Progenitor cell of endocrine pancreas (in vitro differentiated cells): ENCODE results near the gene ACP7. TPM values are rescaled to one million over a fixed set of nuclear protein-coding genes. Genes with fewer than 3 reads are reported as not detected.

Source experiments
- DNase-seq: peaks from one replicate; pipeline ENCODE4 v3.0.0; 2021; ENCODE audit warnings: low spot score; ENCODE audit not compliant: unreplicated experiment
- H3K27ac Mint-ChIP-seq: 2 replicates; pipeline ENCODE4 v1.8.0; 2021; ENCODE audit warnings: mild to moderate bottlenecking, moderate library complexity, mixed read lengths
- H3K27me3 Mint-ChIP-seq: 2 replicates; pipeline ENCODE4 v1.8.0; 2021; ENCODE audit warnings: mixed read lengths
- H3K36me3 Mint-ChIP-seq: 2 replicates; pipeline ENCODE4 v1.8.0; 2022; ENCODE audit warnings: mixed read lengths; ENCODE audit not compliant: insufficient read depth
- H3K4me1 Mint-ChIP-seq: 2 replicates; pipeline ENCODE4 v1.8.0; 2021; ENCODE audit warnings: low read depth, mixed read lengths
- H3K4me3 Mint-ChIP-seq: 2 replicates; pipeline ENCODE4 v1.8.0; 2021; ENCODE audit warnings: low read depth, mild to moderate bottlenecking, moderate library complexity, mixed read lengths
- H3K9me3 Mint-ChIP-seq: 2 replicates; pipeline ENCODE4 v1.8.0; 2021; ENCODE audit warnings: low read depth, mixed read lengths
- CTCF ChIP-seq: fragments of 200-600 bp; sonication (generic); IDR thresholded peaks from one replicate; pipeline ENCODE4 v1.5.0; 2021; ENCODE audit warnings: antibody characterized with exemption, mild to moderate bottlenecking; ENCODE audit not compliant: unreplicated experiment
- total RNA-seq: library from RNA; stranded (reverse); gene quantifications from 2 replicates; pipeline ENCODE4 v1.2.1, GENCODE V29; 2021

ACP7 gene
- total RNA-seq, 1 donor from 2014 or later: not detected

- no peak overlapping the region for H3K4me3 Mint-ChIP-seq
- H3K27ac Mint-ChIP-seq: no peak overlapping the region
- H3K27me3 Mint-ChIP-seq: peaks cover 8% of the 10 kb centered on the region
- no peaks in the 10 kb centered on the region for H3K4me1 Mint-ChIP-seq
- DNase-seq: no peak
- no peaks in the 10 kb centered on the region for H3K36me3 Mint-ChIP-seq
- no peak for TF ChIP-seq CTCF
- H3K9me3 Mint-ChIP-seq: no peaks in the 10 kb centered on the region
These were observed 19.0 kb downstream of the ACP7 start for GRCh38 chr19:39103151-39103550.

DNA sequence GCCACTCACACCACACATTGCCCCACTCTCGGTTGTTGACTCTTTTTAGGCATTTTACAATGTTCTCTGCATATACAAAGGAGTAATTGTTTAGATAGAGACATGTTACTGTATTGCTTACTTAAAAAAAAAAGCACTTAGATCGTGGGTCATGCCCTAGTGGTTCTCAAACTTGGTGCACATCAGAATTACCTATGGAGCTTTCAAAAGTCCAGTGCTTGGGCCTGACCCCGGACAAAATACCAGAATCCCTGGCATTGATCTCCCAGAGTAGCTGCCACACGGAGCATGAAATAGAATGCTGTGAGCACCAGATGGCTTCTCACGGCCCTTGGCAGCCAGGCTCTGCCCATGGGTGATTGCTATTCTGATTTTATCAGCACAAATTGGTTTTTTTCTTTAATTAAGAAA, 20.0 kb downstream of the ACP7 start:
- DNase-seq: no peak
- Mint-ChIP-seq H3K4me3 (no peak overlapping the region), H3K27ac (no peak overlapping the region), H3K27me3 (peaks cover 8% of the 10 kb centered on the region), H3K4me1 (no peaks in the 10 kb centered on the region), H3K9me3 (no peaks in the 10 kb centered on the region), H3K36me3 (no peaks in the 10 kb centered on the region)
- TF ChIP-seq CTCF: no peak

DNA sequence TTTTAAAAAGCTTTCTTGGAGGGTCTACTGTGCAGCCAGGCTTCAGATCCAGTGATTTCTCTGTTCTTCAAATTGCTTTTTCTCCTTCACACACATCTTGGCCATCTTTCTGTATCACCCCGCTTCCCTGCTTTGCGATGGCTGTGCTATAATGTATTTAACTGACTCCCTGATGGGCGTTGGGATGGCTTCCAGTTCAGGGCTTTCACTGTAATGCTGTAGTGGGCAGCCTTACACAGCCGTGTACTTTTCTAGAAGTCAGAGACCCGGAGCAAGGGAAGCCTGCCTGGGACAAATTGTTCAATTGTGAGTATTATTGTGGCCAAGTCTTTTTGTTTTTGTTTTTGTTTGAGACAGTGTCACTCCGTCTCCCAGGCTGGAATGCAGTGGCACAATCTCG, 22.0 kb downstream of the ACP7 start:
- Mint-ChIP-seq H3K4me3 (no peak overlapping the region), H3K9me3 (no peaks in the 10 kb centered on the region), H3K27ac (no peak overlapping the region), H3K27me3 (peaks cover 8% of the 10 kb centered on the region), H3K36me3 (no peaks in the 10 kb centered on the region), H3K4me1 (no peaks in the 10 kb centered on the region)
- TF ChIP-seq CTCF: no peak
- DNase-seq: no peak

GRCh38 chr19:39109641-39110040, 25.5 kb downstream of the ACP7 start:
- Mint-ChIP-seq H3K27me3 (peaks cover 8% of the 10 kb centered on the region), H3K36me3 (no peaks in the 10 kb centered on the region), H3K4me3 (no peak overlapping the region), H3K4me1 (peaks cover 8% of the 10 kb centered on the region), H3K27ac (no peak overlapping the region), H3K9me3 (no peaks in the 10 kb centered on the region)
- no peak for DNase-seq
- TF ChIP-seq CTCF: no peak

DNA sequence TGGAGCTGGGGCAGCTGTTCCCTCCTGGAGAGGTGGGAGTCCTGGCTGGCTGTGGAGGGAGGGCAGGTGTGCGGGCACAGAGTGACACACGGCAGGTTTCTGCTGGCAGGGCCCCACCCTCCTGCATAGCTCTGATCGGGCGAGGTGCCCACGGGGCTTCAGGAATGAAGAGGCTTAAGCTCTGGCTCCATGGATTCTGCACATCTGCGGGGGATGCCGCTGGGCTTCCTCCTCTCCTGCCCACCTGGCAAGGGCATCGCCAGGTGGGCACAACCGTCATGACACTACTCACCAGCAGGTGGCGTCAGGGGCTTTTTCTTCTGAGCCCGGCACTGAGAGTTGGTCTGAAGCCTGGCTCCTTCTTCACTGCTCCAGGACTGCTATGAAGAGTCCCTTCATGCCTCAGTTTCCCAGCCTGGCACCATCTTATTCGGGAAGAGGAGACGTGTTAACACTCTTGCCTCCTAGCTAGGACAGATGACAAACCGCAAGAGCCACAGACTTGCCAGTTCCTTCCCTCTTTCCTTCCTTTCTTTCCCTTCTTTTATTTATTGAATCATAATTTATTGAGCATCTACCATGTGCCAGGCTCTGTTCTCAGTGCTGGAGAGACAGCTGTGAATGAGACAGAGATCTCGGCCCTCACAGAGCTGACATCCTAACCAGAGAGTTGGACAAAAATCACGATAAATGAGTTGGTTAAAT, 26.2 kb downstream of the ACP7 start:
- Mint-ChIP-seq H3K27ac (no peak overlapping the region), H3K9me3 (no peaks in the 10 kb centered on the region)
- peak; percentile 47 for DNase-seq

More for the DNA sequence above, 26.2 kb downstream of the ACP7 start:
- Mint-ChIP-seq H3K4me1 (peaks cover 8% of the 10 kb centered on the region), H3K27me3 (peaks cover 8% of the 10 kb centered on the region), H3K36me3 (no peaks in the 10 kb centered on the region), H3K4me3 (no peak overlapping the region)
- peak; percentile 78 for TF ChIP-seq CTCF
